K562 (cell line): Measurements from ENCODE around the gene PYGM. TPM values are rescaled to one million over a fixed set of nuclear protein-coding genes. Genes with fewer than 3 reads are reported as not detected.
A peak's percentile ranks its signal among the peaks of the same experiment; 100 is the strongest.

ENCODE experiments used
- ATAC-seq: fragments of 200-7000 bp; cut with Tn5 transposase; 3 replicates; pipeline ENCODE4 v1.9.1; 2020; ENCODE audit warnings: moderate library complexity
- BruUV-seq: library from RNA; stranded (reverse); fragments of 400-500 nt; replicated peaks from 2 replicates; lab custom pipeline; 2021; lab: Mats Ljungman, UMichigan
- CTCF ChIA-PET: fragments of 300-600 bp; formaldehyde crosslinking; extraction: SDS; loops from one replicate; lab custom pipeline; 2021; ENCODE audit warnings: low intra/inter-chr PET ratio; lab: Yijun Ruan, JAX
- POLR2A ChIA-PET: fragments of 300-600, 350-650 bp; sonication (Branson Sonifier 250); formaldehyde crosslinking; extraction: SDS; loops from one replicate; lab custom pipeline; 2021; ENCODE audit warnings: antibody characterized with exemption, inconsistent platforms; lab: Yijun Ruan, JAX
- DNase-seq, 4 experiments: peaks; one replicate each; pipeline versions ENCODE4 v3.0.0 to v3.0.0-alpha.2; 2011 to 2018; ENCODE audit warnings: low spot score in 3 of 4, mixed read lengths in 3 of 4; ENCODE audit errors: extremely low read depth in 1 of 4
- FAIRE-seq: peaks from 2 replicates; lab custom pipeline; 2011; peaks lifted over from hg19 to GRCh38; lab: Jason Lieb, UNC
- H2AFZ ChIP-seq: 2 replicates; pipeline ENCODE4 v1.6.0; 2011; ENCODE audit warnings: low read depth, low read length, control low read depth, inconsistent platforms
- H3K27ac ChIP-seq: fragments of 200-600 bp; 3 replicates; pipeline ENCODE4 v1.8.0; 2011; ENCODE audit warnings: low read depth, mild to moderate bottlenecking, control low read depth, inconsistent platforms, low read length, moderate library complexity, mixed read lengths; ENCODE audit errors: extremely low read depth
- H3K27me3 ChIP-seq, 2 experiments: fragments of 300-600 bp in 1 of 2; 2 replicates in 1 of 2; 3 replicates in 1 of 2; pipeline versions ENCODE4 v1.6.0 to v1.8.0; 2011; ENCODE audit warnings: inconsistent platforms in 2 of 2, low read length in 2 of 2, mild to moderate bottlenecking in 1 of 2, mixed read lengths in 1 of 2, moderate library complexity in 1 of 2; ENCODE audit not compliant: control insufficient read depth in 2 of 2, insufficient read depth in 2 of 2
- H3K36me3 ChIP-seq: fragments of 300-600 bp; 3 replicates; pipeline ENCODE4 v1.8.0; 2011; ENCODE audit warnings: mild to moderate bottlenecking, low read length, inconsistent platforms; ENCODE audit not compliant: control insufficient read depth, insufficient read depth
- H3K4me1 ChIP-seq, 2 experiments: fragments of 200-600 bp in 1 of 2; replicated peaks in 1 of 2; 2 replicates in 1 of 2; 3 replicates in 1 of 2; pipeline versions ENCODE4 v1.5.1 to v1.8.0; 2011; ENCODE audit warnings: inconsistent platforms in 2 of 2, low read length in 2 of 2, mild to moderate bottlenecking in 1 of 2, mixed read lengths in 1 of 2, moderate library complexity in 1 of 2; ENCODE audit not compliant: control insufficient read depth in 2 of 2, insufficient read depth in 2 of 2
- H3K4me2 ChIP-seq: 2 replicates; pipeline ENCODE4 v1.6.1; 2011; ENCODE audit warnings: low read length, control low read depth, inconsistent platforms, mixed read lengths; ENCODE audit not compliant: insufficient read depth
- H3K4me3 ChIP-seq: fragments of 200-600 bp; sonication (generic), shearing (Covaris generic); 2 replicates; pipeline ENCODE4 v1.5.1; 2016; ENCODE audit warnings: control low read depth, inconsistent platforms
- H3K79me2 ChIP-seq: fragments of 200-600 bp; 3 replicates; pipeline ENCODE4 v1.8.0; 2011; ENCODE audit warnings: low read length, inconsistent platforms; ENCODE audit not compliant: control insufficient read depth, insufficient read depth
- H3K9ac ChIP-seq, 2 experiments: 2 replicates each; pipeline versions ENCODE4 v1.6.0 to v1.6.1; 2011; ENCODE audit warnings: low read depth in 2 of 2, low read length in 2 of 2, control low read depth in 1 of 2, inconsistent platforms in 1 of 2, mild to moderate bottlenecking in 1 of 2, mixed read lengths in 1 of 2; ENCODE audit not compliant: insufficient read depth in 1 of 2
- H3K9me1 ChIP-seq: one replicate; pipeline ENCODE4 v1.6.0; 2011; ENCODE audit warnings: inconsistent platforms, mild to moderate bottlenecking, low read length, moderate library complexity; ENCODE audit not compliant: control insufficient read depth, insufficient read depth
- H3K9me3 ChIP-seq: replicated peaks from 2 replicates; pipeline ENCODE4 v1.5.1; 2011; ENCODE audit warnings: low read depth, low read length, inconsistent platforms; ENCODE audit not compliant: control insufficient read depth, insufficient read depth
- H4K20me1 ChIP-seq: replicated peaks from 2 replicates; pipeline ENCODE4 v1.6.1; 2011; ENCODE audit warnings: low read length, inconsistent platforms, mixed read lengths; ENCODE audit not compliant: control insufficient read depth, insufficient read depth
- COPS2 ChIP-seq: fragments of 450-650 bp; conservative IDR thresholded peaks from 2 replicates; pipeline ENCODE4 v1.6.1; 2016; ENCODE audit warnings: mild to moderate bottlenecking, moderate library complexity
- E2F4 ChIP-seq: sonication (generic); formaldehyde crosslinking; IDR thresholded peaks from 2 replicates; pipeline ENCODE4 v1.8.0; 2022; ENCODE audit warnings: mild to moderate bottlenecking, low read depth, missing genetic modification reagents
- EHMT2 ChIP-seq: fragments of 450-650 bp; IDR thresholded peaks from 2 replicates; pipeline ENCODE4 v1.6.1; 2018; ENCODE audit warnings: antibody characterized with exemption
- EP400 ChIP-seq: fragments of 450-650 bp; IDR thresholded peaks from 2 replicates; pipeline ENCODE4 v1.6.1; 2017; ENCODE audit warnings: antibody characterized with exemption, mild to moderate bottlenecking, moderate library complexity
- ESRRA ChIP-seq: fragments of 450-650 bp; IDR thresholded peaks from 2 replicates; pipeline ENCODE4 v1.6.1; 2014; ENCODE audit warnings: low read depth, mild to moderate bottlenecking, moderate library complexity, borderline replicate concordance
- PHF8 ChIP-seq: fragments of 200-600 bp; sonication (generic); IDR thresholded peaks from 2 replicates; pipeline ENCODE4 v1.6.1; 2012; ENCODE audit warnings: mixed run types, mild to moderate bottlenecking, inconsistent platforms, low read length, moderate library complexity, borderline replicate concordance
- PKNOX1 ChIP-seq: fragments of 450-650 bp; IDR thresholded peaks from 2 replicates; pipeline ENCODE4 v1.6.1; 2016
- SAFB ChIP-seq: fragments of 200-400 bp; formaldehyde crosslinking; IDR thresholded peaks from 2 replicates; pipeline ENCODE4 v1.6.1; 2017; ENCODE audit warnings: low read depth, low read length, borderline replicate concordance
- SP1 ChIP-seq: sonication (generic); formaldehyde crosslinking; IDR thresholded peaks from 2 replicates; pipeline ENCODE4 v1.8.1; 2022; ENCODE audit warnings: mild to moderate bottlenecking, missing genetic modification reagents
- ZNF586 ChIP-seq: fragments of 450-650 bp; formaldehyde crosslinking; conservative IDR thresholded peaks from 2 replicates; pipeline ENCODE4 v1.4.0; 2020; ENCODE audit warnings: mild to moderate bottlenecking, moderate library complexity
- WGBS: fragments of 100-300 bp; shearing (Covaris generic); methylation state at CpG from one replicate; pipeline ENCODE4 v1.1.6; 2016; ENCODE audit warnings: low coverage, mixed read lengths; ENCODE audit not compliant: insufficient coverage; ENCODE audit errors: missing lambda C conversion rate; 5-methylcytosine and 5-hydroxymethylcytosine counted together
- in situ Hi-C: fragments of 300-500 bp; cut with MboI; formaldehyde crosslinking; loops from 4 replicates; pipeline ENCODE4 v1.15.0; 2018; ENCODE audit warnings: inconsistent platforms, mixed read lengths
- intact Hi-C: fragments of 100-400 bp; cut with micrococcal nuclease; formaldehyde crosslinking; loops from 2 replicates; pipeline ENCODE4 v1.14.2; 2022
- polyA plus RNA-seq, 8 experiments: library from polyadenylated mRNA; depleted of rRNA in 4 of 8; stranded (reverse) in 5 of 8; unstranded in 3 of 8; fragments of >200 nt; fragmentation: Nextera tagmentation in 2 of 8; fragmentation: Illumina TruSeq in 1 of 8; extraction: Ambion mirVana in 2 of 8; extraction: Trizol in 1 of 8; gene quantifications; 2 replicates each; pipeline versions ENCODE4 v1.2.1 to v1.2.3, GENCODE V29; 2011 to 2014; ENCODE audit warnings: inconsistent platforms in 1 of 8, missing spikeins in 1 of 8
- total RNA-seq, 7 experiments: library from RNA; depleted of rRNA in 6 of 7; stranded (reverse); fragments of >200 nt in 6 of 7; fragmentation: Illumina TruSeq in 2 of 7; extraction: Trizol in 2 of 7; gene quantifications; 2 replicates each; pipeline versions ENCODE4 v1.2.1 to v1.2.3, GENCODE V29; 2011 to 2021; ENCODE audit warnings: low replicate concordance in 1 of 7

Gene PYGM
- total and polyA plus RNA-seq, 9 of the 15 experiments (the other 6 are each of a cell fraction or from before 2014, with no cell fraction given) = 0.07 to 1.5 (median 0.68) TPM

DNA sequence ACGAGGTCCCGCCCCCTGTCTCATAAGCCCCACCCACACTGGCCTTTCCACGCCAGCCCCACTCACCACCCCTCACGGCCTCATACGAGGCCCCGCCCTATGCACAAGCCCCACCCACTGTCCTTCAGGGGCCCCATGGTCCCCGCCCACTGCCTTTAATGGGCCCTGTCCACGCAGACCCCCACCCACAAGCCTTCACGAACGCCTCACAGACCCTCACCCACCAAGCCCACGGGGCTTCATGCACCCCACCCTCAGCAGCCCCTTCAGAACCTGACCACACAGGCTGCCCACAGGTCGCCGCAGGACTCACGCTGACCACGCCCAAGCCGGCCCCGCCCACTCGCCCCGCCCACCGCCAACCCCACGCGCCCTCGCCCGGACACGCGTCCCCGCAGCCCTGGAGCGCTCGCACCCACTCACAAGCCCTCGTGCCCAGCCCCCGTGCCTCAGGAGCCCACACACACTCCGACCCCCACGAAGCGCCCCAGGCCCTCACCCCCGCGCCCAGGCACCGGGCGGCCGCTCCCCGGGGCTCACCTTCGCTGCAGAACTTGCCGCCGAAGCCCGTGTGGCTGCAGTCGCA, 47.3 kb downstream of the PYGM start:
- Histone ChIP-seq H3K27ac (no peak overlapping the region), H3K4me2 (peak overlapping the region; percentile 55; the same call in 1 of the 2 replicates), H4K20me1 (peaks cover 14% of the 10 kb centered on the region), H3K4me3 (peak overlapping the region; percentile 35), H3K9me3 (no peaks in the 10 kb centered on the region; the same call in 1 of the 2 replicates), H3K27me3 (peaks cover 31 to 42% of the 10 kb centered on the region in 2 experiments), H3K79me2 (no peaks in the 10 kb centered on the region), H3K4me1 (peaks cover 12 to 41% of the 10 kb centered on the region in 2 experiments), H3K9ac (peak overlapping the region in 1 of 2 experiments; percentile 85; a peak in 2 of 4 replicates), H2AFZ (peak overlapping the region; percentile 93), H3K9me1 (no peaks in the 10 kb centered on the region), H3K36me3 (no peaks in the 10 kb centered on the region)
- no peak for FAIRE-seq
- DNase-seq = peak; percentile 47 to 89 (median 85)
- ChIA-PET POLR2A (interaction anchor here (0.6 to 1.1 kb wide), 3 partner anchors 14 to 486 kb away, joined by 3 read pairs; partner anchors contain the start of genes NUDT22 and TRPT1), CTCF (no interaction called here)
- ATAC-seq = peak; percentile 90
- BruUV-seq = no TSS peak
- TF ChIP-seq EHMT2 (no peak), COPS2 (no peak), SAFB (peak; percentile 25; the same call in 1 of the 2 replicates), PHF8 (peak; percentile 17; the same call in 1 of the 2 replicates), E2F4 (CRISPR knock-in tag) (no peak), PKNOX1 (peak; percentile 32; the same call in 1 of the 2 replicates), EP400 (no peak), ESRRA (0 out of 2 replicates have a peak, but pooled peaks have one; percentile 29), ZNF586 (CRISPR knock-in tag) (no peak), SP1 (CRISPR knock-in tag) (peak; percentile 64; the same call in 1 of the 2 replicates)
- 19% methylated on average over 10 of the region's 45 CpGs for WGBS
- in situ Hi-C loops (no loop called here), intact Hi-C loops (no loop called here)
